K562 (cell line): ENCODE data around the gene SYT6. TPM values are rescaled to one million over a fixed set of nuclear protein-coding genes. Genes with fewer than 3 reads are reported as not detected.

Experiments used
- ATAC-seq: fragments of 200-7000 bp; cut with Tn5 transposase; 3 replicates; pipeline ENCODE4 v1.9.1; 2020; ENCODE audit warnings: moderate library complexity
- BruUV-seq: library from RNA; stranded (reverse); fragments of 400-500 nt; replicated peaks from 2 replicates; lab custom pipeline; 2021; lab: Mats Ljungman, UMichigan
- CTCF ChIA-PET: fragments of 300-600 bp; formaldehyde crosslinking; extraction: SDS; loops from one replicate; lab custom pipeline; 2021; ENCODE audit warnings: low intra/inter-chr PET ratio; lab: Yijun Ruan, JAX
- POLR2A ChIA-PET: fragments of 300-600, 350-650 bp; sonication (Branson Sonifier 250); formaldehyde crosslinking; extraction: SDS; loops from one replicate; lab custom pipeline; 2021; ENCODE audit warnings: antibody characterized with exemption, inconsistent platforms; lab: Yijun Ruan, JAX
- DNase-seq, 4 experiments: peaks; one replicate each; pipeline versions ENCODE4 v3.0.0 to v3.0.0-alpha.2; 2011 to 2018; ENCODE audit warnings: low spot score in 3 of 4, mixed read lengths in 3 of 4; ENCODE audit errors: extremely low read depth in 1 of 4
- FAIRE-seq: peaks from 2 replicates; lab custom pipeline; 2011; peaks lifted over from hg19 to GRCh38; lab: Jason Lieb, UNC
- H2AFZ ChIP-seq: 2 replicates; pipeline ENCODE4 v1.6.0; 2011; ENCODE audit warnings: low read depth, low read length, control low read depth, inconsistent platforms
- H3K27ac ChIP-seq: fragments of 200-600 bp; 3 replicates; pipeline ENCODE4 v1.8.0; 2011; ENCODE audit warnings: low read depth, mild to moderate bottlenecking, control low read depth, inconsistent platforms, low read length, moderate library complexity, mixed read lengths; ENCODE audit errors: extremely low read depth
- H3K27me3 ChIP-seq, 2 experiments: fragments of 300-600 bp in 1 of 2; 2 replicates in 1 of 2; 3 replicates in 1 of 2; pipeline versions ENCODE4 v1.6.0 to v1.8.0; 2011; ENCODE audit warnings: inconsistent platforms in 2 of 2, low read length in 2 of 2, mild to moderate bottlenecking in 1 of 2, mixed read lengths in 1 of 2, moderate library complexity in 1 of 2; ENCODE audit not compliant: control insufficient read depth in 2 of 2, insufficient read depth in 2 of 2
- H3K36me3 ChIP-seq: fragments of 300-600 bp; 3 replicates; pipeline ENCODE4 v1.8.0; 2011; ENCODE audit warnings: mild to moderate bottlenecking, low read length, inconsistent platforms; ENCODE audit not compliant: control insufficient read depth, insufficient read depth
- H3K4me1 ChIP-seq, 2 experiments: fragments of 200-600 bp in 1 of 2; replicated peaks in 1 of 2; 2 replicates in 1 of 2; 3 replicates in 1 of 2; pipeline versions ENCODE4 v1.5.1 to v1.8.0; 2011; ENCODE audit warnings: inconsistent platforms in 2 of 2, low read length in 2 of 2, mild to moderate bottlenecking in 1 of 2, mixed read lengths in 1 of 2, moderate library complexity in 1 of 2; ENCODE audit not compliant: control insufficient read depth in 2 of 2, insufficient read depth in 2 of 2
- H3K4me2 ChIP-seq: 2 replicates; pipeline ENCODE4 v1.6.1; 2011; ENCODE audit warnings: low read length, control low read depth, inconsistent platforms, mixed read lengths; ENCODE audit not compliant: insufficient read depth
- H3K4me3 ChIP-seq: fragments of 200-600 bp; sonication (generic), shearing (Covaris generic); 2 replicates; pipeline ENCODE4 v1.5.1; 2016; ENCODE audit warnings: control low read depth, inconsistent platforms
- H3K79me2 ChIP-seq: fragments of 200-600 bp; 3 replicates; pipeline ENCODE4 v1.8.0; 2011; ENCODE audit warnings: low read length, inconsistent platforms; ENCODE audit not compliant: control insufficient read depth, insufficient read depth
- H3K9ac ChIP-seq, 2 experiments: 2 replicates each; pipeline versions ENCODE4 v1.6.0 to v1.6.1; 2011; ENCODE audit warnings: low read depth in 2 of 2, low read length in 2 of 2, control low read depth in 1 of 2, inconsistent platforms in 1 of 2, mild to moderate bottlenecking in 1 of 2, mixed read lengths in 1 of 2; ENCODE audit not compliant: insufficient read depth in 1 of 2
- H3K9me1 ChIP-seq: one replicate; pipeline ENCODE4 v1.6.0; 2011; ENCODE audit warnings: inconsistent platforms, mild to moderate bottlenecking, low read length, moderate library complexity; ENCODE audit not compliant: control insufficient read depth, insufficient read depth
- H3K9me3 ChIP-seq: replicated peaks from 2 replicates; pipeline ENCODE4 v1.5.1; 2011; ENCODE audit warnings: low read depth, low read length, inconsistent platforms; ENCODE audit not compliant: control insufficient read depth, insufficient read depth
- H4K20me1 ChIP-seq: replicated peaks from 2 replicates; pipeline ENCODE4 v1.6.1; 2011; ENCODE audit warnings: low read length, inconsistent platforms, mixed read lengths; ENCODE audit not compliant: control insufficient read depth, insufficient read depth
- BMI1 ChIP-seq: fragments of 150-350 bp; IDR thresholded peaks from 2 replicates; pipeline ENCODE4 v1.6.1; 2014; ENCODE audit warnings: low read length
- CBX8 ChIP-seq: fragments of 200-600 bp; sonication (generic); IDR thresholded peaks from 2 replicates; pipeline ENCODE4 v1.6.1; 2012; ENCODE audit warnings: borderline replicate concordance, mixed run types, low read depth, mild to moderate bottlenecking, moderate library complexity, mixed read lengths, low read length, control low read depth, inconsistent platforms; ENCODE audit not compliant: poor library complexity, severe bottlenecking; ENCODE audit errors: extremely low read depth
- GATA2 ChIP-seq: sonication (generic); formaldehyde crosslinking; IDR thresholded peaks from 2 replicates; pipeline ENCODE4 v1.4.0; 2020; ENCODE audit warnings: mild to moderate bottlenecking, missing genetic modification reagents
- IRF2 ChIP-seq: sonication (generic); formaldehyde crosslinking; IDR thresholded peaks from 2 replicates; pipeline ENCODE4 v1.8.1; 2022; ENCODE audit warnings: mild to moderate bottlenecking, missing genetic modification reagents
- MNT ChIP-seq, 2 experiments: fragments of 450-650 bp; conservative IDR thresholded peaks; 2 replicates each; pipeline ENCODE4 v1.6.1; 2017; ENCODE audit warnings: mild to moderate bottlenecking in 2 of 2, moderate library complexity in 2 of 2
- MTA3 ChIP-seq: fragments of 450-650 bp; formaldehyde crosslinking; IDR thresholded peaks from 2 replicates; pipeline ENCODE4 v1.6.1; 2017; ENCODE audit warnings: mild to moderate bottlenecking, borderline replicate concordance
- NONO ChIP-seq, 2 experiments: fragments of 200-400 bp in 1 of 2; fragments of 450-650 bp in 1 of 2; formaldehyde crosslinking in 1 of 2; IDR thresholded peaks; 2 replicates each; pipeline ENCODE4 v1.6.1; 2017; ENCODE audit warnings: low read depth in 2 of 2, mild to moderate bottlenecking in 2 of 2, moderate library complexity in 2 of 2, low read length in 1 of 2
- OTX1 ChIP-seq: fragments of 450-650 bp; formaldehyde crosslinking; IDR thresholded peaks from 2 replicates; pipeline ENCODE4 v1.4.0; 2022; ENCODE audit warnings: mild to moderate bottlenecking
- SUPT5H ChIP-seq: fragments of 450-650 bp; IDR thresholded peaks from 2 replicates; pipeline ENCODE4 v1.6.1; 2016
- TCF3 ChIP-seq: sonication (generic); formaldehyde crosslinking; IDR thresholded peaks from 2 replicates; pipeline ENCODE4 v1.4.0; 2020; ENCODE audit warnings: mild to moderate bottlenecking, missing genetic modification reagents
- THAP12 ChIP-seq: fragments of 250-450 bp; sonication (Bioruptor Pico); IDR thresholded peaks from 2 replicates; pipeline ENCODE4 v1.9.0; 2021; ENCODE audit warnings: mild to moderate bottlenecking, inconsistent platforms
- THAP7 ChIP-seq: fragments of 250-450 bp; sonication (Bioruptor Pico); IDR thresholded peaks from 2 replicates; pipeline ENCODE4 v1.5.0; 2021
- ZNF133 ChIP-seq: fragments of 250-450 bp; sonication (Bioruptor Pico); IDR thresholded peaks from 2 replicates; pipeline ENCODE4 v1.4.0; 2020; ENCODE audit warnings: mild to moderate bottlenecking
- ZNF384 ChIP-seq: IDR thresholded peaks from 2 replicates; pipeline ENCODE4 v1.6.1; 2012; ENCODE audit warnings: low read depth, low read length, improper control_type of control experiment
- WGBS: fragments of 100-300 bp; shearing (Covaris generic); methylation state at CpG from one replicate; pipeline ENCODE4 v1.1.6; 2016; ENCODE audit warnings: low coverage, mixed read lengths; ENCODE audit not compliant: insufficient coverage; ENCODE audit errors: missing lambda C conversion rate; 5-methylcytosine and 5-hydroxymethylcytosine counted together
- in situ Hi-C: fragments of 300-500 bp; cut with MboI; formaldehyde crosslinking; loops from 4 replicates; pipeline ENCODE4 v1.15.0; 2018; ENCODE audit warnings: inconsistent platforms, mixed read lengths
- intact Hi-C: fragments of 100-400 bp; cut with micrococcal nuclease; formaldehyde crosslinking; loops from 2 replicates; pipeline ENCODE4 v1.14.2; 2022
- polyA plus RNA-seq, 8 experiments: library from polyadenylated mRNA; depleted of rRNA in 4 of 8; stranded (reverse) in 5 of 8; unstranded in 3 of 8; fragments of >200 nt; fragmentation: Nextera tagmentation in 2 of 8; fragmentation: Illumina TruSeq in 1 of 8; extraction: Ambion mirVana in 2 of 8; extraction: Trizol in 1 of 8; gene quantifications; 2 replicates each; pipeline versions ENCODE4 v1.2.1 to v1.2.3, GENCODE V29; 2011 to 2014; ENCODE audit warnings: inconsistent platforms in 1 of 8, missing spikeins in 1 of 8
- total RNA-seq, 7 experiments: library from RNA; depleted of rRNA in 6 of 7; stranded (reverse); fragments of >200 nt in 6 of 7; fragmentation: Illumina TruSeq in 2 of 7; extraction: Trizol in 2 of 7; gene quantifications; 2 replicates each; pipeline versions ENCODE4 v1.2.1 to v1.2.3, GENCODE V29; 2011 to 2021; ENCODE audit warnings: low replicate concordance in 1 of 7

The SYT6 gene
- total and polyA plus RNA-seq, 9 of the 15 experiments (the other 6 are each of a cell fraction or from before 2014, with no cell fraction given): 0.06 TPM; not detected in 8

- 0% methylated on average over 2 of the region's 2 CpGs for WGBS
- Histone ChIP-seq H3K9me3 (no peaks in the 10 kb centered on the region), H3K27me3 (peaks cover 12 to 55% of the 10 kb centered on the region in 2 experiments), H3K9me1 (no peaks in the 10 kb centered on the region), H4K20me1 (no peaks in the 10 kb centered on the region), H2AFZ (no peak overlapping the region), H3K4me2 (no peak overlapping the region), H3K9ac (no peak overlapping the region), H3K4me3 (no peak overlapping the region), H3K27ac (no peak overlapping the region), H3K4me1 (peaks cover 0 to 3% of the 10 kb centered on the region in 2 experiments; a peak in 1 of 5 replicates), H3K79me2 (no peaks in the 10 kb centered on the region), H3K36me3 (no peaks in the 10 kb centered on the region)
- no peak for TF ChIP-seq NONO (IDR thresholded peaks at IDR 0.05; ENCODE audit: low read depth in 2 of 2, low read length in 1 of 2)
- no peak for TF ChIP-seq ZNF133 (CRISPR knock-in tag)
- TF ChIP-seq BMI1: no peak
- no peak for TF ChIP-seq OTX1
- TF ChIP-seq MTA3: no peak
- no peak for TF ChIP-seq CBX8
- TF ChIP-seq TCF3: no peak
- no peak for TF ChIP-seq IRF2 (CRISPR knock-in tag)
- TF ChIP-seq MNT (conservative IDR thresholded peaks at IDR 0.05): no peak
- no peak for TF ChIP-seq ZNF384
- TF ChIP-seq THAP7 (CRISPR knock-in tag): no peak
- TF ChIP-seq SUPT5H: no peak
- TF ChIP-seq GATA2 (CRISPR knock-in tag): no peak
- no peak for TF ChIP-seq THAP12 (CRISPR knock-in tag)
- no peak for FAIRE-seq
- CTCF ChIA-PET: no interaction called here
- intact Hi-C loops: loop anchor here (10.0 kb wide), 1 partner anchor 127 kb away; the partner anchor contains the start of gene OLFML3
- DNase-seq: no peak
- in situ Hi-C loops: no loop called here
- POLR2A ChIA-PET: interaction anchor here (0.6 to 1.8 kb wide), 5 partner anchors 16 to 1627 kb away, joined by 3 to 4 read pairs (median 3); no protein-coding TSS in a partner anchor
- no peak for ATAC-seq
- BruUV-seq: no TSS peak
Measured at GRCh38 chr1:114102136-114102535, 51.5 kb downstream of the SYT6 start.
